HFFc6 (cell line): Measurements from ENCODE around the gene TBL1XR1. TPM values are rescaled to one million over a fixed set of nuclear protein-coding genes. Genes with fewer than 3 reads are reported as not detected.

Experiments used
- DNase-seq: peaks from one replicate; pipeline ENCODE4 v3.0.0-alpha.2; 2018
- H3K27ac Mint-ChIP-seq: 2 replicates; pipeline ENCODE4 v1.8.0; 2020; ENCODE audit warnings: mild to moderate bottlenecking, mixed read lengths
- H3K27me3 Mint-ChIP-seq: 2 replicates; pipeline ENCODE4 v1.8.0; 2021; ENCODE audit warnings: mild to moderate bottlenecking, moderate library complexity, mixed read lengths; ENCODE audit not compliant: insufficient read depth
- H3K36me3 Mint-ChIP-seq: 2 replicates; pipeline ENCODE4 v1.8.0; 2021; ENCODE audit warnings: low read depth, mixed read lengths
- H3K4me1 Mint-ChIP-seq: 2 replicates; pipeline ENCODE4 v1.8.0; 2020; ENCODE audit warnings: low read depth, mixed read lengths
- H3K4me3 Mint-ChIP-seq: 2 replicates; pipeline ENCODE4 v1.8.0; 2020; ENCODE audit warnings: mild to moderate bottlenecking, moderate library complexity, mixed read lengths
- H3K9me3 Mint-ChIP-seq: 2 replicates; pipeline ENCODE4 v1.8.0; 2020; ENCODE audit warnings: mild to moderate bottlenecking, mixed read lengths
- CTCF ChIP-seq: fragments of 200-600 bp; sonication (generic); IDR thresholded peaks from 2 replicates; pipeline ENCODE4 v1.5.0; 2021; ENCODE audit warnings: antibody characterized with exemption, mild to moderate bottlenecking
- total RNA-seq, 6 experiments: library from RNA; stranded (reverse); fragmentation: NEBNext Ultra II Directional; extraction: Animal tissue kit (Norgen Biotek cat#: 25700); gene quantifications; 2 replicates in 1 of 6; 3 replicates in 5 of 6; pipeline ENCODE4 v1.2.3, GENCODE V29; 2021

Gene TBL1XR1
- total RNA-seq, 6 experiments from 2014 or later, result 89.5 to 131 (median 114) TPM

- no peak for DNase-seq
- Mint-ChIP-seq H3K27ac (no peak overlapping the region), H3K4me1 (no peaks in the 10 kb centered on the region), H3K9me3 (no peaks in the 10 kb centered on the region; the same call in 1 of the 2 replicates), H3K36me3 (0 out of 2 replicates have a peak, but pooled peaks cover 3% of the 10 kb centered on the region), H3K27me3 (no peaks in the 10 kb centered on the region; the same call in none of the 2 replicates), H3K4me3 (no peak overlapping the region)
- no peak for TF ChIP-seq CTCF
Observed at GRCh38 chr3:176994393-176994792, 202.9 kb downstream of the TBL1XR1 start.

DNA sequence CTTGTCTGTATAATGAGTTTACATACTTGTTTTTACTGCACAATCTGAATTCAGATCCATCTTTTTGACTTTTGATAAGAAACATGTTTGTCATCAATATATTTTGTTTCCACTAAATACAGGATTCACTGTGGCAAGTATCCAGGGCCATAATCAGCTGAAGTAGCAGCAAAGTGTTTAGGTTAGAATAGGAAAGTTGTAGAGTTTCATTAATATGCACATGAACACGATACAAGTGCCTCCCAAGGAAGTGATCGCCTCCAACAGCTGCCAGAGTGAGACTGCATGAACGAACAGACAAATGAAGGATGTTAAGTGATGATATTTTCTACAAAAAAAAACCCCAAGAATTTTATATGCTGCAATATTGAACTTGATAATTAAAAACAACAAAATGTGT is 204.3 kb downstream of the TBL1XR1 start:
- Mint-ChIP-seq H3K9me3 (no peaks in the 10 kb centered on the region; the same call in 1 of the 2 replicates), H3K36me3 (0 out of 2 replicates have a peak, but pooled peaks cover 3% of the 10 kb centered on the region), H3K4me1 (no peaks in the 10 kb centered on the region), H3K4me3 (no peak overlapping the region), H3K27me3 (no peaks in the 10 kb centered on the region; the same call in none of the 2 replicates), H3K27ac (no peak overlapping the region)
- TF ChIP-seq CTCF, result no peak
- DNase-seq, result no peak

DNA sequence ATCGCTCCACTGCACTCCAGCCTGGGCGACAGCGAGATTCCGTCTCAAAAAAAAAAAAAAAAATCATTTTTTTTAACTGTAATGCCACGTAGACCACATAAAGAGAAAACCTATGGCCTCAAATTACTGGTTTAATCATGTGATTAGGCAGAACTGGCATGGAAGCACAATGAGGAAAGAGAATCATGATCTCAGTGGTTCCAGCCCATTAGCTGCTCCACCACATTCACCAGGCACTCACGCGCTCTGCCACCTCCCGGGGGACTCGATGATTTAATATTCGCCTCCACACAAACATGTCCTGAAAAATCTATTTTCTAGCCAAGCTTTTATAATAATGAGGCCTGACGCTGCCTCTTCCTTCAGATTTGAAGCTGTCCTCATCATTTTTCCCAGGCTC is 204.7 kb downstream of the TBL1XR1 start:
- Mint-ChIP-seq H3K36me3 (0 out of 2 replicates have a peak, but pooled peaks cover 3% of the 10 kb centered on the region), H3K27ac (no peak overlapping the region), H3K9me3 (no peaks in the 10 kb centered on the region; the same call in 1 of the 2 replicates), H3K4me3 (no peak overlapping the region), H3K27me3 (no peaks in the 10 kb centered on the region; the same call in none of the 2 replicates), H3K4me1 (no peaks in the 10 kb centered on the region)
- DNase-seq, result no peak
- no peak for TF ChIP-seq CTCF

- Mint-ChIP-seq H3K27me3 (peaks cover 3% of the 10 kb centered on the region), H3K36me3 (0 out of 2 replicates have a peak, but pooled peaks cover 3% of the 10 kb centered on the region), H3K27ac (no peak overlapping the region), H3K4me3 (no peak overlapping the region), H3K4me1 (no peaks in the 10 kb centered on the region), H3K9me3 (no peaks in the 10 kb centered on the region; the same call in 1 of the 2 replicates)
- no peak for DNase-seq
- no peak for TF ChIP-seq CTCF
Observed at GRCh38 chr3:176988795-176989194, 208.5 kb downstream of the TBL1XR1 start.

GRCh38 chr3:176987901-176988650 is 209.2 kb downstream of the TBL1XR1 start:
- no peak for TF ChIP-seq CTCF
- no peaks in the 10 kb centered on the region; the same call in 1 of the 2 replicates for H3K9me3 Mint-ChIP-seq
- no peak overlapping the region for H3K27ac Mint-ChIP-seq

More at GRCh38 chr3:176987901-176988650, 209.2 kb downstream of the TBL1XR1 start:
- H3K27me3 Mint-ChIP-seq, result peaks cover 5% of the 10 kb centered on the region
- DNase-seq, result no peak
- 0 out of 2 replicates have a peak, but pooled peaks cover 3% of the 10 kb centered on the region for H3K36me3 Mint-ChIP-seq
- no peak overlapping the region for H3K4me3 Mint-ChIP-seq
- no peaks in the 10 kb centered on the region; the same call in 1 of the 2 replicates for H3K4me1 Mint-ChIP-seq
